SIG-M5 treated with dmso at 0.1 percent for 504 hours (cell line): Measurements from ENCODE around the gene A1CF.

Experiments
- DNase-seq: peaks from one replicate; lab custom pipeline; 2025; ENCODE audit not compliant: unreplicated experiment; lab: John Stamatoyannopoulos, UW

A1CF gene

DNA sequence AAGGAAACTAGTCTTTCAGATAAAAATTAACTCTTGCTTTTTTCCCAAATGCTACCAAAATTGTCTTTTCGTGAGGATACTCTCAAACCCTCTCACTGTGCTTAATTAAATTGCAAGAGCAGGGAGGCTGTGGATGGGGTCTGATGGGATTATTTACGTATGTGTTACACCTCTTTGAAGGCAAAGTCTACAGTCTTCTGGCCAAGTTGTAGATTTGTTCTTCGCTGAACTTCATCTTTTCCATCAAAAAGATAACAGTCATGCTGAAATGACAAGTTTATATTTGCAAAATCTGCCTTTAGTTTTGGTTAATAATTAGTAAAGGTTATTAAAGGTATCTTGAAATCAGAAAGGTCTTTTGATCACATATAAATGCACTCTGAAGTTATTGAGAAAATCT lies 22.7 kb downstream of the A1CF start:
- no peak for DNase-seq

DNA sequence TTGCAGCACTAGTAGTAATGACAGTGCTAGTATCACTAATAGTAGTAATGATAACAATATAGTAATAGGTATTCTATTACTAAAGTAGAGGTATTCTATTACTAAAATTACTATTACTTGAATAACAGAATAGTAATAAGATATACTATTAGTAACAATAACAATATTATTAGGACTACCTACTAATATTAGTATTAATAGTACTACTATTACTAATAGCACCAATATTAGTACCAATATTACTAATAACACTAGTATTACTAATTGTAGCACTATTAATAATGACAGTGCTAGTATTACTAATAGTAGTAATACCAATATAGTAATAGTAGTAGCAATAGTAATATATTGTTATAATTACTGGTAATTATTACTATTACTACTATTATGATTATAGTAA lies 24.1 kb downstream of the A1CF start:
- no peak for DNase-seq

DNA sequence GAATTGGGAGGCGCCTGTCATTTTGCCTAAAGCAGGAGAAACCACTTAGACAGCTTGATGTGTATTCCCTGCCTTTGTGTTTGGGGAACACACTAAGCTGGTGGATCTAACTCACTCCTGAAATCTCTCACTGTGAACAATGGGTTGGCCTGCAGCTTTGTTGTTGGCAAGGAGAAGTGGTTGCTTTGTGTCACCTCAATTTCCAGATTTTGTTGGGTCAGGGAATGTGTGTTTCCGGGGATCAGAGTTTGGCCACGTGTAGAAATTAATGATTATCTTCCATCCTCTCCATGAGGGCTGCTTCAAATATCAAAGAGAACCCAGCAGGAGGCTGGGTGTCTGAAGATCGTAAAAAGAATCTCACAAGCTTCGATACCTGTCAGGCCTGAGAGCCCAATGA lies 27.8 kb downstream of the A1CF start:
- DNase-seq = no peak

DNA sequence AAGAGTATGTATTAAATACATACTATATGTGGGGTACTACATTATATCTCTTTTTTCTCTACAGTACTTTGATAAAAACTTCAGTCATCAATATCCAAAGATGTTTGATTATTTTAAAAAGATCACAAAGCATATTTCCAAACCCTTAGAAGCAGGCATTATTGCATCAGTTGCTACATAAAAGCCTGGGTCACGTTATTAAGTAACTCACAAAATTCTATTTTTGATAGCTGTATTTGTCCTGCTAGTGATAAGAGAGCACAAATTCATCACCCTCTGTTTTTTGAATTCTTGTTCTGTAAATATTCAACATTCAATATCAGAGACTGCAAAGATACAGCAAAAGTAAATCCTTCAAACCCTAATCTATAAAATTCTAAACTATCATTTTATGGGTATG lies 30.0 kb downstream of the A1CF start:
- DNase-seq = no peak

DNA sequence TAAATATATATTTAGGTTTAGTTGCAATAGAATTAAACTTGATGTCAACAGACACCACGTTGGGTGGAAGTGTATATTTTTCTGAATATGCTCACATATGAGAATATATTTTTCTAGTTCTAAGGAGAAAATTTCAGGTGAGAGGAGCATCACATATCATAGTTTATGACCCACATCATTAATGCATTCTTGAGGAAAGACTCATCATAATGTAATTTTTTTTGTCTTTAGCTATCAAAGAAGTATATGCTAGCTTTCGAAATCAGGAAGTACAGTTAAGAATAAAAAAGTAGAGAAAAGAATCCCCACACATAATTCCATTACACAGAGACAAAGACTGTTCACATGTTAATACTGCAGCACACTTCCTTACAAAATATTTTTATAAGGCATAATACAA lies 30.4 kb downstream of the A1CF start:
- DNase-seq = no peak

DNA sequence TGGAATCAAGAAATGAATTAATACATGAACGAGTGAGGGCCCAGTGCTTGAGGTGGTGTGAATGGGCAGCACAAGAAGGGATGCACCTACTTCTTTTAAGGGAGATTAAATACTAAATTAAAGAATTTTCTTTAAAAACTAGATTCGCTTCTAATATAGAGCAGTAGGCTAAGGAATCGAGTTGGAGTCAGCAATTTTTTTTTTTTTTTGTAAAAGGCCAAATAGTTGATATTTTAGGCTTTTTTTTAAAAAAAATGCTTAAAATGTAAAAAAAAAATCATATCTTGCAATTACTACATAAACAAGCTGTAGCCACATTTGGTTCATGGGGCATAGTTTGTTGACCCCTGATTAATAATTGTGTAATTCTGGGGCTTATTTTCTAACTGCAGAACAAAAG lies 31.9 kb downstream of the A1CF start:
- no peak for DNase-seq

DNA sequence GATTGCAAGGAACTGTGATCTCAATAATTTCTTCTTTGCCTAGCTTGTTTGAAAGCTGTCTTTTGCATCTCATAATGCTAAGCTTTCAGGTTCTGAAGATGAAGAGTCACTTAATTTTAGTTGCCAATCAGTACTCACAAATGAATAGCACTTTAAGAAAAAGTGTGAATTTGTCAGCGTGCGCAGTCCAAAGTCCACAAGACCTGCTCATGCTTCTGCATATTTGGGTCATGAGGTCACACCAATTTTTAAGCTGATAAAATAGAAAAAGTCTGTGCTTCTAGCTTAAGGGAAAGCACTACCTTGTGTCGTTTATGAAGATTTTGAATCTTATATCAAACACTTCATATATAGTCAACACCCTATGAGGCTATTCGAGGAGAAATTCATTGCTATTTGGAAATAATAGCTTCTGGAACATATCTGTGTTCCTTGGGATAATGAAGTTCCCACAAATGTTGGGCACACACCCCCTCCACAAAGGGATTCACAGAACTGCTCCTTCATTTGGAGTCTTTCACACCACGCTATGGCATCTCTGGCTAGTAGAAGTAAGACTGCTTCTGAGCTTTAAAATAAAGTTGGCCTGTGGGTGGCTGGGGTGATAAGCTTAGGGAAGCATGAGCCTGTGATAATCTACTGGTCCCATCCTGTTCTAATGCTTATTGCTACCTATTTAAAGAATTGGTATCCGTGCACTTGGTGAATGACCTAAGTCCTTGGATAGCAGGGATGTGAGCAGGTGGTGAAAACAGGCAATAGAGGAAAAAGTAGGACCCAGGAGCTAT lies 33.3 kb downstream of the A1CF start:
- no peak for DNase-seq

DNA sequence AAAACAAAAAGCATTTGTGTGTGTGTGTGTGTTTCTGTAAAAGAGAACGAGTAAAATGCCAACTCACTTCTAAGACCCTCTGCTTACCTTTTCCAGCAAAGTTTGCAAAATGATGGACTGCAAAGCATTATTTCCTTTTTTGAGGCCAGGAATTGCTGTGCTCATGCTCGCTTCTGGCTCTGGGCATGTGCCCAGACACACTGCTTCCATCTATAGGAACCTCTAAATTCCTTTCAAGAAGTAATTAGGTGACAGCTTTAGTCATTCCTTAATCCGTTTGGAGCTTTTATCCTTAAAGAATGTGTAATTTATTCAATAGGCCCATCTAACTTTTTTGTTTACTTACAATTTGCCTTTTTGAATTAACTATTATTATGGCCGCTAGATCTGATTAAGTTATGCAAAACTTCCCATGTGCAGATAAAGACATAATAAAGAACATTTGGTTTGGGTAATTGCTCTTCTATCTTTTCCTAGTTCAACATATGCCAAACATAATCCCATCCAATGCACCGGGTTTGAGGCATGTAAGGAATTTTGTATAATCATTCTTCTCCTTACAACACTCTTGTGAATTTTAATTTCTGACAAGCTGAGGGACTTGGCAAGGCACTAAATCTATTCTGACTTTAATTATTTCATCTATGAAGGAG lies 34.7 kb downstream of the A1CF start:
- DNase-seq = no peak

DNA sequence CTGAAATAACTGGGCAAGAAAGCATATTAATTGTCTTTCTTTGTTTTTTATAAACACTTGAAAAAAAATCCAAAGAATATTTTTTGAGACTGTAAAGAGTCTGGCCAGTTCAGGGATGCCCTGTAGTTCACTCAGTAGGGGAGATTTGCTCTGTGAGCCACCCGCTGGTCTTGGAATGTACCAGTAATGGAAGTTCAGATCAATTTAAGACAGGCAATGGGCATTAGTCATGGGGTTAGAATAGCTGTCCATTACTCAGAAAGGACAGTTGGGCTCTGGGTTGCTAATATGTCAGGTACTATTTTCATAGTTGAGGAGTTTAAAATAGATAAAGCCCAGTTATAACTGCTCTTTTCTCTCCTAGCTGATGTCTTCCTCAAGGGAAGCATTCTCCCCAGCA lies 38.7 kb downstream of the A1CF start:
- no peak for DNase-seq

DNA sequence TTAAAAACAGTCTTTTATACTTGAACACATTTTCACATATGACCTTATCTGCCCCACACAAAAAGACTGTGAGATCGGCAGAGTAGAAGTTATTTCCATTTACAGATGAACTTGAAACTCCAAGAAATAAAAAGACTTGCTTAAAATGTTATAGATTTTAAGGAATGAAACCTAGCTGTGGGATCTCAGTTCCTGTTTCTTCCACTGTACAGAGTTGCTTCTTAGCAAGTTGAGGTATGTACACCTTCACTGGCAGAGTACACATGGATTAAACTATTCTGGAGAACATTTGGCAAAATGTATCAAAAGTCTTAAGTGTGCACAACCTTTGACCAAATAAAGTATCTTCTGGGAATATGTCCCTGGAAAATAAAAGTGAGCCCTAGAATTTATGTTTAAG lies 48.3 kb downstream of the A1CF start:
- DNase-seq = no peak

DNA sequence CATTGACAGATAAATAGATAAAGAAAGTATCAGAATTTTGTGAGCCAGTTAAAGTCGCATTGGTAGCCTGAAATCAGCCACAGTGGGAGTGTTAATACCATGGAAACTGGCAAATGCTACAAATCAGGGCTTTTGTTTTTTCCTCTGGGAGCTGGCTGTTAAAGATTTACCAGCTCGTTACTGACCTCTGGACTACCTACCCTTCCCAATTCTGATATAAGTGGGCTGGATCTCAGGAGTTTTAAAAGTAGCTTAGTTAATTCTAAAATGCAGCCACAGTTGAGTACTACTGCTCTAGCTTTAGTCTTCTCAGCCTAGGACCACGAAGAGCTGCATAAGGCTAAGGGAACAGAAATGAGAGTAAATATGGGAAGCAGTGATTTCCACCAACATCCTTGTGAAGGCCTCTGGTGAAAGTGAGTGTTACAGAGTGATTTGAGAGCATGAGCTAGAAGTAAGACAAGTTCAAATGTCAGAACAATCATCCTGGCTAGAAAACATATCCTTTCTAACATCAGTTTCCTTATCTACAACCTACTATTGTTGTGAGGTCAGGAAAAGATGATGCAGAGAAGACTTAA lies 53.2 kb downstream of the A1CF start:
- no peak for DNase-seq

DNA sequence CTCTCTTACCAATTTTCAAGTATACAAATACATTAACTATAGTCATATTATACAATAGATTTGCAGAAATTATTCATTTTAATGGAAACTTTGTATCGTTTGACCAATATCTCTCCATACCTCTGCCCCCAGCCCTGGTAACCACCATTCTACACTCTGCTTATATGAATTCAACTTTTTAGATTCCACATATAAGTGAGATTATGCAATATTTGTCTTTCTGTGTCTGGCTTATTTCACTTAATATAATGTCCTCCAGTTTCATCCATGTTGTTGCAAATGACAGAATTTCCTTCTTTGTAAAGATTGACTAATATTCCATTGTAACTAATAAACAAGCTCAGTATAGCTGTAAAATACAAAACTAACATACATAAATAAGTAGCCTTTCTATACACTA lies 55.4 kb downstream of the A1CF start:
- no peak for DNase-seq

DNA sequence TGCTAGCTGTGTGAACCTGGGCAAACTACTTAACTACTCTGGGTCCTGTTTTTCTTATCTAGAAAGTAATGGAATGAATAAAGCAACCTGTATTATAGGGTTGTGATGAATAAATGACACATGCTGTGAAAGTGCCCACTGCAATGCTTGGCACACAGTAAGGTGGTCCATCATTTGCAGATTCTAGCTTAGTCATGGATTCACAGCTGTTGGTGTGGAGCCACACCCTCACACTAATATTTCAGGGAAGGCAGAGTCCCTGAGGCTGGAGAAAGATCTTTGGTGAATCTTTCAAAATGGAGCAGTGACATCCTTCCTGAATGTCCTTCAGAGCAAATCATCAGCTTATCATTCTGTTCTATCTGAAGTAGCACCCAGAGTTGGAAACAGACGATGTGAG lies 60.6 kb downstream of the A1CF start:
- no peak for DNase-seq

DNA sequence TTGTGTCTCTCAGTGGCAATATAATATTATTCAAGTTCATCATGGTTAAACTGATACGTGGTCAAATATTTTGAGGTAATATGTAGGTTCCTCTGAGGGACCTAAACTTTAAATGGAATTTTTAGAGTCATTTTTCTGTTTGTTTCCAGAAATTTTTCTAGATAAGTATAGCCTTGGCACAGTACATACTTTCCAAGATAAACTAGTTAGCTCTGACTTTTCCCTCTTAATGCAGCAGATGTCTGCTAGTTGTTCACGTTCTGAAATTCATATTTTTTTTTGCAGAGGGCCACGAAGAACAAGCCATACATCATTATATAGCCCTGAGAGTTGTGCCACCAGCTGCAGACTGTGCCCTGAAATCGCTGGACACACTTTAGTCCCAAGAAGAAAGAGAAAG lies 61.6 kb downstream of the A1CF start:
- DNase-seq = no peak

DNA sequence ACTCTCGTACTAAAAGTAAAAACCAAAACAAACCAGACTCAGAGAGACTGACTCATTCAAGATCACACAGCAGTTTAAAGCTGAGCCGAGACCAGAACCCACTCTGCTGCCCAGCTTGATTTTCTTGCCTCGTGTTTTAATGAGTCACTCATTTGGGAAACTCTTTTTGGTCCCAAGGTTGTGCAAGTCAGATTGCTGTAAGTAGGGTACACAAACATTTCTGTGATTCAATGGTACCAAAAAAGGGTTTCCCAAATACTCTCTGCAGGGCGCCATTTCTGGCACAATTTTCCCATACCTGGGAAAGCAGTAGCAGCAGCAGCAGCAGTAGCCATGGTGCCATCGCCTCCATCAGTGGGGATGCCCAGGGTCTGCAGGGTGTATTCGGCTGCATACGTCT lies 75.8 kb downstream of the A1CF start:
- no peak for DNase-seq

DNA sequence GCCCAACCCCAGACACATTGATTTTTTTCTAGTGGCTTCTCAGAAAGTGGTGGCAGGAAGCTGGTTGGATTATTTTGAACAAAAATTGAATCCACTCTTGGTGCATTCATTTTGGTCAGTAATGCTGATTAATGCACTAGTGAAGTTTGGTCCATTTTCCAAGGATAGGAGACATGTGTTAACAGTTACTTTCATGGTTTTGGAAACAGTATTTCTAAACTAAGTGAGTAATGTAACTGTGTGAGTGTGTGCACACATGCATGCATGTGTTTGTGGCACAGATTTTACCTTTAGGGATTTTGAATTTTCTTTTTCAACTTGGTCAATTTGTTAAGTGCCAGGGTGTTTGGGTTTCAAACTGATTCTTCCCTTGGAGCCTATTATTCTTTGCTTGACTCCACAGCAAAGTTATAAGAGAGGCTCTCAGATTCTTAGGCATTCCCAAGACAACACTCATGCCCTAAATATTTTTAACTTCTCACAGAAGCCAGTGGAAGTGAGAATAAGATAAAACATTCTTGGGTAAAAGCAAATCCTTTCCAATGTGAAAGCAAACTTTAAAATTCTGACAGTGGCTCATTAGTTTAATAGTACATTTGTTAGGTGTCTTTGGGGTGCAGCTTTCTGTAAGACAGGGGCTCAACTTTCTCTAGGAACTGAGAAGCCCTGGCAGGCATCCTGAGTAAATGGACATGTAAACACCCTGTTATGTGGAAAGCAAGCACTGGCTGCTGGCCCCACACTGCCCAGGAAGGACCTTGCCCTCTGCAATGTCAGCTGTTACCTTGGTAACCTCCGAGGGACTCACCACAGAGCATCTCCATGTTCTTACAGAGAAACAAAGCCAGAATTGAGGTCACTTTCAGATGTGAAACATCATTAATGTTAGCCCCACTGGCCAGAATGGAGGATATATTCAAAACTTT lies 77.3 kb downstream of the A1CF start:
- DNase-seq = no peak

DNA sequence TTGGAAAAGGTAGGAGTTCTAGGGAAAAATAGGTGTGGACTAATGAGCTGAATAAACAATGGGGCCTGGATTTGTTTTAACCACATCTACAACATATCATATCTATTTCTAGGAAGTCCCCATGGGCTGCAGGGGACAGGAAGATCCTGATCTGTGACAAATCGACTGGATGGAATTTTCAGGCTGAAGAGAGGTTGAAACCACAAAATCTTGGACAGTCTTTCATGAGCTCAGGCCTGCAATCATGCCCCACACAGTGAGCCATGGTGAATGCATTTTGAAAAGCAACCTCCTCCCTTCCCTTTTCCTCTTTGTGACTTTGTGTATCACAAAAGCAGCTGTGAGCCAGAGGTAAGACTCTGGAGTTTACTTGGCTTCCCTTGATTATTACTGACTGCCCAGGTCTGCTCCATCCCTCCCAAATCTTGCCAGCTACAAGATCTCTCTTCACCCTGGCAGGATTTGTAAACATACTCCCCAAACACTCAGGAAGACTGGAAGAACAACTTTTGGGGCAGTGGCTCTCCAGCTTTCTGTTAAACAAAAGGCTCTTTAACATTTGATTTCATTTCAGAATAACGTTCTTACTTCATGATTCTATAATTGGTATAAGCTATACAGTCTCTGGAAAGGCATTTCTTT lies 79.3 kb downstream of the A1CF start:
- DNase-seq = no peak

DNA sequence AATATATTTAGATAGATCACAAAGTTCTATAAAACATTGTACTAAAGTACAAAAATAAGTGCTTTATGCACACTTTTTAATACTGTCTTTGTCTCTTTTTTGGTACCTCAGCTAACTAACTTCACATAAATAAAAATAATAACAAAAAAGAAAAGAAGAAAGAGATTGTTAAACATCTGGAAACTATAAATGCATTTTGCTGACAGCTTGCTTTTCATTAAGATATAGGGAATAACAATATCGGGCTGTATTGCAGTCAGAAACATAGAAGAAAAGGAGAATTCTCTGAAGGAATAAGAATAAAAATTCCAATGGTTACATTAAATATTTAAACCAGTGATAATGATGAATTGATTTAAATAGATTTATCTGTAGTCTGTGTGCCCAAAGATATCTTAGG lies 85.8 kb downstream of the A1CF start:
- DNase-seq = no peak

DNA sequence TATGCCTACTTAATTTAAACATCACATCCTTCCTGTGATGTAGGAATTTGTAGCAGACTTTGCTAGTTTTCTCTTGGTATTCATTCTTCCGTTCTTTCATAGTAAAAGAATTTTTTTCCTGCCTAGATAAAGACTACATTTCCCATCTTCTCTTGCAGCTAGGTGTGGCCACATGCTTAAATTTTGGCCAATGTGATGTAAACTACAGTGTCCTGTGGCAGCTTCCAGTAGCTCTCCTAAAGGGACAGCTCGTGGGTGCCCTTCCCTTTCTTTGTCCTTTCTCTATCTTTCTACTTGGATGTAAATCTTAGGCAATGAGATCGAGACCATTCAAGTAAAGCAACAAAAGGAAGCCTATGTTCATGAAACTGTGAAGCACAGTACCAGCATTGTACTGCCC lies 87.1 kb downstream of the A1CF start:
- DNase-seq = no peak

DNA sequence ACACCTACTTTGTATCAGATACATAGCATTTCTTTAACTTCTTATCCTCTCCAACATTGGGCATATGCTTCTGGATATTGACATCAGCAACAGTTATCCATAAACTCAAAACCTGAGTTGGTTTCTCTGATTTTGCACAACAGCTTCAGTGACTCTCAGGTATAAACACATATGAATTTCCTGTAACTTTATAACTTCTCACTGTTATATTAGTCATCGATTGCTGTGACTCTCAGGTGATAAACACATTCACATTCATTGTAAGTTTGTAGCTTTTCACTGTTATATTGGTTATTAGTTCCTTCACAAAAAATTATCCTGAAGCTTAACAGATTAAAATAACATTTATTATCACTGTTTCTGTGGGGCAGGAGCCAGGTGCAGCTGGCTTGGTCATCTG lies 88.7 kb downstream of the A1CF start:
- no peak for DNase-seq

DNA sequence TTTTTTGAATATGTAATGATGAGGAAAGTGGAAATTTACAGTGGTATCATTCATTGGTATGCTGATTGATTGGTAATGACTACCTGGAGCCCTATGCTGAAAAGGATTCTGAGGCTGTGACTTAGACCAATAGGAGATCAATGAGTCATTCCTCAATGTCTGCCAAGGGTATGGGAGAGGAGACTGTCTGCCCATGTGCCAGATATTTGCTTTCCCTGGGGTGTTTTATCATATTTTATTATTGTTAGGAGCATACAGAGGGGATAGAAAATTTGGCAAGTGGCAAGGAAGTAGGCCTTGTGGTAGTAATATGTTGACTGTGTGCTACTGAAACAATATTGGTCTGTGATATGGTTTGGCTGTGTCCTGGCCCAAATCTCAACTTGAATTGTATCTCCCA lies 90.9 kb downstream of the A1CF start:
- no peak for DNase-seq
